NB4 (cell line): ENCODE measurements around the gene SOX6.

Source experiments
- CTCF ChIP-seq: IDR thresholded peaks from one replicate; pipeline ENCODE4 v1.5.1; 2012; ENCODE audit warnings: low read depth, low read length
- MAX ChIP-seq: IDR thresholded peaks from 2 replicates; pipeline ENCODE4 v1.6.1; 2011; ENCODE audit warnings: low read depth, low read length
- MYC ChIP-seq: IDR thresholded peaks from 2 replicates; pipeline ENCODE4 v1.6.1; 2011; ENCODE audit warnings: low read depth, low read length
- POLR2A ChIP-seq: IDR thresholded peaks from 2 replicates; pipeline ENCODE4 v1.6.1; 2011; ENCODE audit warnings: mild to moderate bottlenecking; ENCODE audit not compliant: insufficient read length; ENCODE audit errors: extremely low read depth

- TF ChIP-seq CTCF (no peak), POLR2A (no peak), MAX (no peak), MYC (no peak)
These were observed 337.4 kb downstream of the SOX6 start for GRCh38 chr11:16018931-16019330.
